ENCODE results near the gene TMEM247. TPM values are rescaled to one million over a fixed set of nuclear protein-coding genes. Genes with fewer than 3 reads are reported as not detected.

TMEM247 gene
- total RNA-seq, 1 donor from 2014 or later: not detected

GRCh38 chr2:46489423-46490174 is 10.2 kb downstream of the TMEM247 start:
- DNase-seq: no peak

- DNase-seq: peak; percentile 82
These were observed 11.3 kb downstream of the TMEM247 start for GRCh38 chr2:46490521-46491141.

- DNase-seq: no peak
These were observed 12.9 kb downstream of the TMEM247 start for GRCh38 chr2:46492301-46492700.

GRCh38 chr2:46493241-46493970 is 14.0 kb downstream of the TMEM247 start:
- no peak for DNase-seq

GRCh38 chr2:46493971-46494250 is 14.5 kb downstream of the TMEM247 start:
- DNase-seq: no peak

- no peak for DNase-seq
These were observed 15.2 kb downstream of the TMEM247 start for GRCh38 chr2:46494596-46494995.

GRCh38 chr2:46495231-46496030 is 16.1 kb downstream of the TMEM247 start:
- no peak for DNase-seq

- no peak for DNase-seq
These were observed 18.4 kb downstream of the TMEM247 start for GRCh38 chr2:46497766-46498165.

GRCh38 chr2:46498681-46499080 is 19.3 kb downstream of the TMEM247 start:
- DNase-seq: no peak

- DNase-seq: no peak
These were observed 20.0 kb downstream of the TMEM247 start for GRCh38 chr2:46499392-46499785.

- DNase-seq: no peak
These were observed 21.4 kb downstream of the TMEM247 start for GRCh38 chr2:46500801-46501200.

- no peak for DNase-seq
These were observed 23.0 kb downstream of the TMEM247 start for GRCh38 chr2:46502291-46502885.

- DNase-seq: no peak
These were observed 24.3 kb downstream of the TMEM247 start for GRCh38 chr2:46503686-46504085.

- no peak for DNase-seq
These were observed 24.9 kb downstream of the TMEM247 start for GRCh38 chr2:46504221-46504620.

GRCh38 chr2:46504685-46505471 is 25.5 kb downstream of the TMEM247 start:
- no peak for DNase-seq

GRCh38 chr2:46505472-46505783 is 26.1 kb downstream of the TMEM247 start:
- no peak for DNase-seq

GRCh38 chr2:46506131-46506706 is 26.9 kb downstream of the TMEM247 start:
- no peak for DNase-seq

- no peak for DNase-seq
These were observed 28.9 kb downstream of the TMEM247 start for GRCh38 chr2:46508312-46508711.

- DNase-seq: no peak
These were observed 29.4 kb downstream of the TMEM247 start for GRCh38 chr2:46508759-46509158.

- DNase-seq: no peak
These were observed 30.4 kb downstream of the TMEM247 start for GRCh38 chr2:46509804-46510203.

GRCh38 chr2:46510598-46511177 is 31.3 kb downstream of the TMEM247 start:
- DNase-seq: no peak

Measured in tongue (tissue), 2 donors.